Jurkat, Clone E6-1 (cell line): ENCODE data around the gene MAP1LC3B. TPM values are rescaled to one million over a fixed set of nuclear protein-coding genes. Genes with fewer than 3 reads are reported as not detected.

Experiments
- DNase-seq: peaks from one replicate; pipeline ENCODE4 v3.0.0-alpha.2; 2011; ENCODE audit warnings: low read depth, low spot score
- H3K4me3 ChIP-seq: 2 replicates; pipeline ENCODE4 v1.5.1; 2011; ENCODE audit warnings: mild to moderate bottlenecking, low read length, control low read depth, moderate library complexity
- polyA plus RNA-seq: library from polyadenylated mRNA; unstranded; fragments of >200 nt; gene quantifications from one replicate; pipeline ENCODE4 v1.2.1, GENCODE V29; 2012; ENCODE audit warnings: missing spikeins; ENCODE audit not compliant: insufficient read length, insufficient read depth

The MAP1LC3B gene
- 47.0 TPM for polyA plus RNA-seq

DNA sequence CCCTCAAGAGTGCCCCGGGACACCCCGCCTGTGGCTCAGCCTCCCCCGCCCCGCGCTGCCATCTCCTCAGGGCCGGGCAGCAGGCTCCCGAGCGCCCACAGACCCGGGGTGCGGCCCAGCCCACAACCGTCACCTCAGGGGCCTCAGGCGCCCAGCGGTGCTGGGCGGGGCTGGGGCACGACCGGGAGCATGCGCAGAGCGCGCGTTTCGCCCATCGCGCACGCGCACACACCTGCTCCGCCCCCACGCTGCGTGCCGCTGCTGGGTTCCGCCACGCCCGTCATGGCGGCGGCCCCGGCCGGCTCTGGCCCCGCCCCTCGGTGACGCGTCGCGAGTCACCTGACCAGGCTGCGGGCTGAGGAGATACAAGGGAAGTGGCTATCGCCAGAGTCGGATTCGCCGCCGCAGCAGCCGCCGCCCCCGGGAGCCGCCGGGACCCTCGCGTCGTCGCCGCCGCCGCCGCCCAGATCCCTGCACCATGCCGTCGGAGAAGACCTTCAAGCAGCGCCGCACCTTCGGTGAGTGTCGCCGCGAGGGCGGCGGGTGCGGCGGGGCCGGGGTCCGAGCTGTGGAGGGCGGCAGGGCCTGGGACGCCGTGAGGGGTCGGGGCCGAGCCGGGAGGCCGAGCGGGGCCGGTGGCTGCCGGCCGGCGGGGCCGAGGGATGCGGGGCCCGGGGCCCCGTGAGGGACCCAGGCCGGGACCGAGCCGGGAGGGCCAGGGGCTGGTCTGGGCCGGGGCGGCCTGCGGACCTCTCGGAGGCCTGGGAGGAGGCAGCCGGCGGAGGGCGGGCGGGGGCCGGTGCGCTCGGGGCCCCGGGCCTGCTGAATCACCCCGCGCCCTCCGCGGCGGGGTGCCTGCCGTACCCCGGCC, at the start of gene MAP1LC3B:
Gene MAP1LC3B, plus strand, starts transcription at position 387 of the 871 bp plus-strand sequence. Its CDS starts 92 bp downstream, at position 479.
- DNase-seq: peak; percentile 90
- peak within 1 kb of the TSS; percentile 62 for H3K4me3 ChIP-seq

DNA sequence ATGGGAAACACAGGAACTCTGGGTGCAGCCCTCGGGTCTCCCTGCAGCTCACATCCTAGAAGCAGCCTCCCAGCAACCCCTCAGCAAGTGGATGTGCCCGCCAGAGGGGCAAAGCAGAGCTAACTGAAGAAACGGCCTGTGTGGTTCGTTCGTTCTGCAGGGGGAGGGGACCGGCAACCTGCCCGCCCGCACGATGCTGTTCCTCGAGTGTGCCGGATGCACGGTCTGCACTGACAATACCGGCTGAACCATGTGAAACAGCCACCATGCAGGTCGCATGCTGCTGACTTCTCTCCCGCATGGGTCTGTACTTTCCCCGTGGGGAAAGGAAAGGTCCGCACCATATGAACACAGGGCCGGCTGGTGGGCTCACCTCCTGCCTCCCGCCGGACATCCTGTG, 49.6 kb upstream of the MAP1LC3B start:
- DNase-seq: no peak
- H3K4me3 ChIP-seq: no peak overlapping the region

GRCh38 chr16:87342978-87343752, 49.0 kb upstream of the MAP1LC3B start:
- no peak for DNase-seq

DNA sequence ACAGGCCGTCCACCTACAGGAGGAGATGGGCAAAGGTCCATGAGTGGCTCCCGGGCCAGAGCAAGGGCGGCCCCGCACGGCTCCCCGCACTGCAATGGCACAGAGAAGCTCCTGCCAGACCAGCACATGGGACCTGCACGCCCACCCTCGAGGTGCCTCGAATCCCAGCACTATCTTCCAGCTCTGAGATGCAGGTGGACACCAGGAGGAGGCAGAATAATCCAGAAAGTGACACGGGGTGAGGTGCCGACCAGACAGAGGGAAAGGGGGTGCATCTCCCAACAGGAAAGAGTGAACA, 48.4 kb upstream of the MAP1LC3B start:
- no peak for DNase-seq
- H3K4me3 ChIP-seq: no peak overlapping the region

More at GRCh38 chr16:87342978-87343752, 49.0 kb upstream of the MAP1LC3B start:
- H3K4me3 ChIP-seq: no peak overlapping the region

GRCh38 chr16:87344165-87344930, 47.8 kb upstream of the MAP1LC3B start:
- no peak overlapping the region for H3K4me3 ChIP-seq
- DNase-seq: no peak

DNA sequence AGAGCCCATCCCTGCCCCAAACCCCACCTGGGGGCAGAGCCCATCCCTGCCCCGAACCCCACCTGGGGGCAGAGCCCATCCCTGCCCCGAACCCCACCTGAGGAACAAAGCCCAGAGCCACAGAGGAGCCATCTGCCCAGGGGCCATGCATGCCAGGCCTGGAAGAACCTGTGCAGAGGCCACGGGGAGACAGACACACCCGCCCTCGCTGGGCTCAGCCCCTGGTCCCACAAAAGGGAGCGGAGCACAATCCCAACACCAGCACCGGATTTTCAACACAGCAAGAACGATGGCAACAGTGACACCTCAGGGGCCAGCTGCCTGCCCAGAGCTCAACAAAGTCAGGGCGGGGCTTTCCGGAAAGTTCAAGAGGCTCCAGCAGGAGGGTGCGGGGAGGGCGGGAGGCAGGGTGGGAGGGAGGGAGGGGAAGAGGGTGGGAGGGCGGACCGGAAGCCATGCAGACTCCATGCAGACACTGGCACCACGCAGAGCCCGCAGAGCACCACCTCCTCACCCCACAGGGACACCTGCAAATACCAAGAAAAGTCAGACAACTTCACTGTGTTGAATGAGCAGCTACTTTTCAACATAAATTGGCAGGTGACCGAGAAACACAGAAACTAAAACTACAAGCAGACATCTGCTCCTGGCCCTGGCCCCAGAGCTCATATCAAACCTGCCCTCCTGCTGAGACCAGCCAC, 47.1 kb upstream of the MAP1LC3B start:
- H3K4me3 ChIP-seq: peak overlapping the region; percentile 9
- DNase-seq: peak; percentile 87

GRCh38 chr16:87345726-87346424, 46.3 kb upstream of the MAP1LC3B start:
- no peak for DNase-seq
- peak overlapping the region; percentile 9 for H3K4me3 ChIP-seq

DNA sequence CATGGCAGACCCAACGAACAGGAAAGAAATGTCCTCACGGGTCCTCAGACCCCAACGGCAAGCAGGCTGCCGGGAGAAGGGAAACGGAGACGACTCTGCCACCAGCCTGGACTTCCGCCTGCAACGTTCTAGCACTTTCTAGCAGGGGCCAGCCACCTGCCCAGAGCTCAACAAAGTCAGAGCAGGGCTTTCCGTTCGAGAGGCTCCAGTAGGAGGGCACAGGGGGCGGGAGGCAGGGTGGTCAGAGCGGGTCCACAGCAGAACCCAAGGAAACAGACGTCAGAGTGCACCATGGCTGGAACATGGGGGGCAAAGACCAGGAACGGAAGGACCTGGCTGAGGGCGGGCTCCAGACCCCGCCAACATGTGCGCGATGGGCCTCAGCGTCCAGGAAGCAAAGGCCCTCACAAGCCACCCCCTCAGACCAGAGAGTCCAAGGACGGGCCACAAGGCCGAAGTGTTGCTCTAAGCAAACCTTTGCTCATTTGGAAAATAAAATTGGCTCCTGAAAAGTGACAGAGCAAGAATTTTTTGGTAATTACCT, 45.5 kb upstream of the MAP1LC3B start:
- no peak for DNase-seq
- H3K4me3 ChIP-seq: no peak overlapping the region

DNA sequence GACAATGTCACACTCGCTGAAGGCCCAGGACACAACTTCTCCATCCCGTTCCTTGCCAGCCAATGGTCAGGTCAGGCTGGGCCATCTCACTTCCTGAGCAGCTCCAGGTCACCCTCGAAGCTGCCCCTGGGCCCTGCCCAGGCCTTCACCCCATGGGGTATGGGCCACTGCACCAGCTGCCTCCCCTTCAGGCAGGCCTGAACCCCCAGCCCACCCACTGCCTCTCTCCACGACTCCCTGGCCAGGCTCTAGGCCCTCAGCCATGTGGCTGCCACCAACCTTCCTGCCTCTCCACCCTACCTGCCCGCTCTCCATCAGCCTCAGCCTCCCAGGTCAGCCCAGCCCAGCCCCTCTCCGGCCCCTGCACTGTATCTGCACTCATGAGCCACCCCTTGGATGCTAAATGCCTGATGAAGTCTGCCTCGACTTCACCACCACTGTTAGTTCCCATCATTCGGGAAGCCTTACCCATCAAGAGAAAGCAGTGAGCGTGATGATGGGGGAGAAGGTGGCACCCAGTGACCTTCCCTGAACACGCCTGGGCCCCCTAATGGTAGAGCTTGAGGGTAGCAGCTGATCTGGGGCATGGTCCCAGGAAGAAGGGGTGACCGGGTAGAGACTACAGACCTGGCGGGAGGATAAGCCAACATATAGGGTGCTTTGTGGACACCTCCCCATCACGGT, 44.1 kb upstream of the MAP1LC3B start:
- no peak overlapping the region for H3K4me3 ChIP-seq
- no peak for DNase-seq

DNA sequence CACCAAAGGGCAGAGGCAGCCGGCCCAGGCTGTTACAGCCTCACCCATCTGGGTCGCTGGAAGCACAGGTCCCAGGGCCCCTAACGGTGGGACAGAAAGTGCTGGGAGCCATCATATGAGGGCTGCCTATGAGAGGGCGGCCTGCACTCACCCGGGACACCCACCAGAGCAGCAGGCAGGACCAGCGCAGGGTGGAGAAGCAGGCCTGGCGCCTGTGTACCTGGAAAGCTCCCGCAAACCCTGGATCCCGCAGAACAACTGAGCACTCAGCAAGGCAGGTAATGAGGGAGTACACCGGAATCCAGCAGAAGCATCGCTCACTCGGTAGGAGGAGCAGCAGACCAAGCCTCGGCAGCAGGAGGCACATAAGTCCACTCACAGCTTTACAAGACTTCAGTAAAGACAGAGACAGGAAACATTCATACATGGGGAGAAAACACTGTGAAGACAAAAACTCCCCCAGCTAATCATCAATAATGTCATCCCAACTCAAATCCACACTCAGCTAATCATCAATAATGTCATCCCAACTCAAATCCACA, 43.4 kb upstream of the MAP1LC3B start:
- no peak for DNase-seq
- no peak overlapping the region for H3K4me3 ChIP-seq

DNA sequence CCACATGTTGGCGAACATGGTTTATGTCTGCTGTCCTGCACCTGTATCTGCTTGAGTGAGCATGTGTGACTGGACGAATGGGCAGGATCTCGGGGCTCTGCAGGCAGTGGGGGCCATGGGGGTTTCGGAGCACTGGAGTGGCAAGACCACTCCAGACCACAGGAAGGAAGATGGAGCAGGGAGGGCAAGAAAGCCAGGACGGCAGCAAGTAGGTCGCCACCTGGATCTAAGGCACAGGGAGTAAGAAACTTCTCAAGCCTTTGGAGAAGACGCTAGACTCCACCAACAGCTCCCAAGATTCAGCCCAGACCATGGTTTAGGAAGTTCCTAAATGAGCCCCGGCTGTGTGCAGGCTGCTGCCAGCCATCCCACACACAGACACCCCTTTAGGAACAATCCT, 42.1 kb upstream of the MAP1LC3B start:
- H3K4me3 ChIP-seq: no peak overlapping the region
- DNase-seq: no peak

DNA sequence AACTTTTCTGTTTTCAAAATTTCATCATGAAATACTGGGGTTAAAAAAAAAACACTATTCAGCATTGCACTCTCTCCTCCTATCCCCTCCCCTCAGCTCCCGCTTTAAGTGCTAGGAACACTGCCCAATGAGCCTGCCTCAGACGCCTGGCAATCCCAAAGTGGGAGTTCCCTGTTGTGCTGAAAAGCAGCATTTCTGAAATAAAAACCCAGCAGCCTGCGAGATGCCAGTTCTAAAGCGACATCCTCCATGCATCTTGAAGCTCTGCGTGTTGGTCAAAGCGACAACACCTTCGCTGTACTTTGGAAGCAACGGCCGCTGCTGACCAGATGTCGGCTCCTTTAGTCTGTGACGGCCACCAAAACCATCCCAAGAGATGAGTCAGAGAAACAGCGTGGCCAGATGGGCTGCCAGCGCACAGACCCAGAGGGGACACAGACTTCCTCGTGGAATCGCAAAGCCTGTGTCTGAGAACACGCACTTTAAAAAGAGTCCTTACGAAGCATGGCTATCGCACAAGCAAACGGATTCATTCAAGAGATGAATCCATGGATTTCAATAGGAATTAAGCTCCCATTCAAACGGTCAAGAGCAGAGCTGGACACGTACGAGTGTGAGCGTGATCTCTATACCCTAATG, 41.3 kb upstream of the MAP1LC3B start:
- no peak overlapping the region for H3K4me3 ChIP-seq
- no peak for DNase-seq

DNA sequence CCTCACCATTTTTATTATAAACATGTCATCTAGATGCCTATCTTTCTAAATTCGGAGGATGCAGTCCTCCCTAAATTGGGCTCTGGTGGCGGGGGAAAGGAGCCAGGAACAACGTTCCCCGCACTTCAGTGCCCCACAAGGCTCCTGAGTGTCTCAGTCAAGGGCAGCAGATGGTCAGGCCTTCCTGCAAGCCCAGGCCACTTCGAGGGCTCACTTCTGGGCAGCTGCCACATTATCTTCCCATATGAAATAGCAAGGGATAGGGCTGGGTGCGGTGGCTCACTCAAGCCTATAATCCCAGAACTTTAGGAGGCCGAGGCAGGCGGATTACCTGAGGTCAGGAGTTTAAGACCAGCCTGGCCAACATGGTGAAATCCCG, 40.8 kb upstream of the MAP1LC3B start:
- H3K4me3 ChIP-seq: no peak overlapping the region
- no peak for DNase-seq

GRCh38 chr16:87352818-87353217, 39.3 kb upstream of the MAP1LC3B start:
- DNase-seq: no peak
- no peak overlapping the region for H3K4me3 ChIP-seq

GRCh38 chr16:87353613-87354012, 38.5 kb upstream of the MAP1LC3B start:
- no peak for DNase-seq
- H3K4me3 ChIP-seq: no peak overlapping the region

DNA sequence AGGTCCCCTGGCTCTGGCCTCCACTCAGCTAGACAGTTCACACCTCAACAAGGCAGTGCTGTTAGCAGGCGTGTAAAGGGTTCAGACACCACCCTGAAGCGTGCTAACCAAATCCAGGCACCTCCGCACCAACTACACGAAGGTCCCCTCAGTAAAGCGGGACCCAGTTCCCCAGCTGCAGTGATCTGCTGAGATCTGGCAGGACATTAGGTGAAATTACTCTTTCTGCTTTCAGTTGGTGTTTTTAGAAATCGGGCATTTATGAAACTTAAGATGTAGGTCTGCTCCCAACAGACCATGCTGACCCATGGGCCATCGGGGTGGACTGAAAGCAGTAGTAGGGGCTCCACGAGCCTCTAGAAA, 35.7 kb upstream of the MAP1LC3B start:
- DNase-seq: no peak

DNA sequence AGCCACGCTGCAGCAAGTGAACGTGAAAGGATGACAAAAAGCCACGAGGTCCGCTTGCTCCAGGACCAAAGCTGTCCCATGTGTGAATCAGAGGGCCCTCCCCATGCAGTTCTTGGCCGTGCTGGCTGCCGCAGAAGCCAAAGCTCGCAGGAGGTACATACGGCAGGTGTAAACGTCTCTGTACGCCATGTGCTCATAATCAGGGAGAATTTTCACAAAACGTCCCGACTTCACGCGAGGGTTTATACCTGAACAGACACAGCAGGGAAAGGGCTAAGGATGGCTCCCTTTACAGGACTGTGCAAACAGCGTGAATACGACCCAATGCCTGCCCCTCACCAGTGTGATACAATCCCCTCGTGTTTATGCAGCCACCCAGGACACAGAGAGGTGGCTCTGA, 33.9 kb upstream of the MAP1LC3B start:
- DNase-seq: no peak
- no peak overlapping the region for H3K4me3 ChIP-seq

More for the DNA sequence above, 35.7 kb upstream of the MAP1LC3B start:
- no peak overlapping the region for H3K4me3 ChIP-seq
